CD4-positive, alpha-beta T cell treated with Interleukin-17A for 4 hours (primary cell): Measurements from ENCODE around the gene AGBL3.
"Not testable (repeated sequence)": the region's sequence is repeated elsewhere in the genome, so short reads cannot be mapped to it uniquely, and the experiment has no call there.

Experiments used
- DNase-seq: peaks from one replicate; pipeline ENCODE4 v3.0.0-alpha.2; 2020; ENCODE audit warnings: mixed read lengths

Gene AGBL3

GRCh38 chr7:135078051-135078450 is 91.7 kb downstream of the AGBL3 start:
- DNase-seq, result no peak

GRCh38 chr7:135079068-135079467 is 92.8 kb downstream of the AGBL3 start:
- no peak for DNase-seq

- DNase-seq, result no peak
Measured at GRCh38 chr7:135083005-135083404, 96.7 kb downstream of the AGBL3 start.

GRCh38 chr7:135088566-135088965 is 102.3 kb downstream of the AGBL3 start:
- no peak for DNase-seq

- DNase-seq, result no peak
Measured at GRCh38 chr7:135091717-135092116, 105.4 kb downstream of the AGBL3 start.

GRCh38 chr7:135094472-135095237 is 108.3 kb downstream of the AGBL3 start:
- DNase-seq, result no peak

GRCh38 chr7:135095450-135095849 is 109.1 kb downstream of the AGBL3 start:
- no peak for DNase-seq

GRCh38 chr7:135098391-135098790 is 112.1 kb downstream of the AGBL3 start:
- no peak for DNase-seq

- no peak for DNase-seq
Measured at GRCh38 chr7:135100856-135101255, 114.5 kb downstream of the AGBL3 start.

GRCh38 chr7:135102372-135102771 is 116.1 kb downstream of the AGBL3 start:
- DNase-seq, result no peak

- no peak for DNase-seq
Measured at GRCh38 chr7:135109562-135109961, 123.3 kb downstream of the AGBL3 start.

- DNase-seq, result no peak
Measured at GRCh38 chr7:135109976-135110375, 123.7 kb downstream of the AGBL3 start.

GRCh38 chr7:135111379-135111778 is 125.1 kb downstream of the AGBL3 start:
- no peak for DNase-seq

- no peak for DNase-seq
Measured at GRCh38 chr7:135114622-135115021, 128.3 kb downstream of the AGBL3 start.

- DNase-seq, result no peak
Measured at GRCh38 chr7:135117096-135117495, 130.8 kb downstream of the AGBL3 start.

- no peak for DNase-seq
Measured at GRCh38 chr7:135121868-135122267, 135.6 kb downstream of the AGBL3 start.

GRCh38 chr7:135124631-135125030 is 138.3 kb downstream of the AGBL3 start:
- not testable (repeated sequence) for DNase-seq

- no peak for DNase-seq
Measured at GRCh38 chr7:135128931-135129330, 142.6 kb downstream of the AGBL3 start.

GRCh38 chr7:135129579-135129978 is 143.3 kb downstream of the AGBL3 start:
- DNase-seq, result no peak

- no peak for DNase-seq
Measured at GRCh38 chr7:135143885-135144668, 157.8 kb downstream of the AGBL3 start.

GRCh38 chr7:135147341-135147898 is 161.1 kb downstream of the AGBL3 start:
- no peak for DNase-seq

- peak; percentile 63 for DNase-seq
Measured at GRCh38 chr7:135147899-135148721, 161.8 kb downstream of the AGBL3 start, which contains the start of gene TMEM140. Gene TMEM140 (plus strand): TSS chr7:135148072. CDS start chr7:135164442, 16,370 bp downstream.
